Parathyroid adenoma (tissue), 2 donors: ENCODE measurements around the gene UTS2R.

Experiments
- H2AFZ ChIP-seq: fragments of 300-600 bp; sonication (generic); one replicate; pipeline ENCODE4 v1.7.0; 2017; ENCODE audit warnings: antibody characterized with exemption, mild to moderate bottlenecking
- H3K27ac ChIP-seq: fragments of 300-600 bp; sonication (generic); one replicate; pipeline ENCODE4 v1.7.0; 2017
- H3K27me3 ChIP-seq: fragments of 300-600 bp; sonication (generic); one replicate; pipeline ENCODE4 v1.7.0; 2017; ENCODE audit warnings: low read length; ENCODE audit not compliant: control insufficient read depth, insufficient read depth
- H3K36me3 ChIP-seq: fragments of 300-600 bp; sonication (generic); one replicate; pipeline ENCODE4 v1.7.0; 2017; ENCODE audit warnings: low read length; ENCODE audit not compliant: control insufficient read depth, insufficient read depth
- H3K4me1 ChIP-seq: fragments of 300-600 bp; sonication (generic); one replicate; pipeline ENCODE4 v1.7.0; 2017; ENCODE audit warnings: control low read depth
- H3K4me2 ChIP-seq: fragments of 300-600 bp; sonication (generic); one replicate; pipeline ENCODE4 v1.7.0; 2017; ENCODE audit warnings: low read length
- H3K4me3 ChIP-seq: fragments of 300-600 bp; sonication (generic); one replicate; pipeline ENCODE4 v1.7.0; 2017; ENCODE audit warnings: low read depth, low read length
- H3K79me2 ChIP-seq: fragments of 300-600 bp; sonication (generic); one replicate; pipeline ENCODE4 v1.7.0; 2017; ENCODE audit warnings: control low read depth
- H3K9ac ChIP-seq: fragments of 300-600 bp; sonication (generic); one replicate; pipeline ENCODE4 v1.7.0; 2017; ENCODE audit warnings: mild to moderate bottlenecking
- H3K9me3 ChIP-seq: fragments of 300-600 bp; sonication (generic); one replicate; pipeline ENCODE4 v1.7.0; 2017; ENCODE audit warnings: low read length; ENCODE audit not compliant: control insufficient read depth
- TF ChIP-seq, protein P1 (sequence below): fragments of 300-600 bp; sonication (generic); IDR thresholded peaks from one replicate; pipeline ENCODE4 v1.7.0; 2017; ENCODE audit warnings: antibody characterized with exemption, mild to moderate bottlenecking
- donor health status: primary hyperparathyroidism.

The UTS2R gene

GRCh38 chr17:82324566-82325285, 46.8 kb upstream of the UTS2R start:
- Histone ChIP-seq H3K4me3 (no peak overlapping the region), H3K4me2 (no peak overlapping the region), H3K79me2 (no peaks in the 10 kb centered on the region), H3K9me3 (no peaks in the 10 kb centered on the region), H3K36me3 (no peaks in the 10 kb centered on the region), H3K27ac (no peak overlapping the region), H3K9ac (no peak overlapping the region), H3K4me1 (peaks cover 2% of the 10 kb centered on the region), H2AFZ (no peak overlapping the region), H3K27me3 (no peaks in the 10 kb centered on the region)
- TF ChIP-seq, protein P1, sequence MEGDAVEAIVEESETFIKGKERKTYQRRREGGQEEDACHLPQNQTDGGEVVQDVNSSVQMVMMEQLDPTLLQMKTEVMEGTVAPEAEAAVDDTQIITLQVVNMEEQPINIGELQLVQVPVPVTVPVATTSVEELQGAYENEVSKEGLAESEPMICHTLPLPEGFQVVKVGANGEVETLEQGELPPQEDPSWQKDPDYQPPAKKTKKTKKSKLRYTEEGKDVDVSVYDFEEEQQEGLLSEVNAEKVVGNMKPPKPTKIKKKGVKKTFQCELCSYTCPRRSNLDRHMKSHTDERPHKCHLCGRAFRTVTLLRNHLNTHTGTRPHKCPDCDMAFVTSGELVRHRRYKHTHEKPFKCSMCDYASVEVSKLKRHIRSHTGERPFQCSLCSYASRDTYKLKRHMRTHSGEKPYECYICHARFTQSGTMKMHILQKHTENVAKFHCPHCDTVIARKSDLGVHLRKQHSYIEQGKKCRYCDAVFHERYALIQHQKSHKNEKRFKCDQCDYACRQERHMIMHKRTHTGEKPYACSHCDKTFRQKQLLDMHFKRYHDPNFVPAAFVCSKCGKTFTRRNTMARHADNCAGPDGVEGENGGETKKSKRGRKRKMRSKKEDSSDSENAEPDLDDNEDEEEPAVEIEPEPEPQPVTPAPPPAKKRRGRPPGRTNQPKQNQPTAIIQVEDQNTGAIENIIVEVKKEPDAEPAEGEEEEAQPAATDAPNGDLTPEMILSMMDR = no peak

- Histone ChIP-seq H3K27ac (no peak overlapping the region), H3K4me2 (no peak overlapping the region), H3K9ac (no peak overlapping the region), H3K4me3 (no peak overlapping the region), H3K9me3 (no peaks in the 10 kb centered on the region), H3K79me2 (no peaks in the 10 kb centered on the region), H3K36me3 (no peaks in the 10 kb centered on the region), H3K4me1 (peaks cover 7% of the 10 kb centered on the region), H3K27me3 (no peaks in the 10 kb centered on the region), H2AFZ (no peak overlapping the region)
- TF ChIP-seq, protein P1 = no peak
Measured at GRCh38 chr17:82325286-82326180, 46.0 kb upstream of the UTS2R start.

- no peak overlapping the region for H3K9ac ChIP-seq
- no peak overlapping the region for H3K27ac ChIP-seq
- TF ChIP-seq, protein P1 = no peak
- peaks cover 5% of the 10 kb centered on the region for H3K4me1 ChIP-seq
- no peaks in the 10 kb centered on the region for H3K27me3 ChIP-seq
- no peaks in the 10 kb centered on the region for H3K79me2 ChIP-seq
- no peaks in the 10 kb centered on the region for H3K36me3 ChIP-seq
- H2AFZ ChIP-seq = no peak overlapping the region
- no peak overlapping the region for H3K4me2 ChIP-seq
- H3K9me3 ChIP-seq = no peaks in the 10 kb centered on the region
- no peak overlapping the region for H3K4me3 ChIP-seq
Measured at GRCh38 chr17:82327289-82327688, 44.3 kb upstream of the UTS2R start.

DNA sequence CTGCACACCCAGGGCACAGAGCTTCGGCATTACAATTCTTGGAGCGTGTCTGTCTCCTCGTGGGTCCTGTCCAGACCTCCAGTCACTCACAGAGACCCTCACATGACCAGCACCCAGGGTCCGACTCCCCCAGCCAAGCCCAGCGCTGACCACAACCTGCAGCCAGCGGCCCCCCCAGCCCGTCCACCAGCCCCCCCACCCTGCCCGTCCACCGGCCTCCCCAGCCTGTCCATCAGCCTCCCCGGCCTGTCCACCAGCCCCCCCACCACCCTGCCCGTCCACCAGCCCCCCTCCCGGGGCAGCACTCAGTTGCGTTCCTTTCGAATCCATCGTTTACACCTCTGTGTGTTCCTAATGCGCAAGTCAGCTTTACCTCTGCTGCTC, 43.8 kb upstream of the UTS2R start:
- TF ChIP-seq, protein P1 = no peak
- H3K4me2 ChIP-seq = no peak overlapping the region
- H3K4me3 ChIP-seq = no peak overlapping the region
- no peaks in the 10 kb centered on the region for H3K79me2 ChIP-seq
- no peak overlapping the region for H2AFZ ChIP-seq
- no peaks in the 10 kb centered on the region for H3K27me3 ChIP-seq
- no peaks in the 10 kb centered on the region for H3K36me3 ChIP-seq
- H3K9ac ChIP-seq = no peak overlapping the region
- H3K27ac ChIP-seq = no peak overlapping the region
- H3K4me1 ChIP-seq = peaks cover 9% of the 10 kb centered on the region
- H3K9me3 ChIP-seq = no peaks in the 10 kb centered on the region
